HEK293 (cell line): ENCODE results near the gene ISOC2.

Experiments used
- ZNF19 ChIP-seq: fragments of 450-650 bp; formaldehyde crosslinking; IDR thresholded peaks from 2 replicates; pipeline ENCODE4; 2016; ENCODE audit warnings: missing biosample characterization, missing genetic modification characterization, low read depth
- ZNF362 ChIP-seq: fragments of 450-650 bp; formaldehyde crosslinking; IDR thresholded peaks from 2 replicates; pipeline ENCODE4 v1.5.1; 2016; ENCODE audit warnings: missing biosample characterization, missing genetic modification characterization
- ZNF426 ChIP-seq: fragments of 450-650 bp; formaldehyde crosslinking; IDR thresholded peaks from 2 replicates; pipeline ENCODE4 v1.5.1; 2017; ENCODE audit warnings: missing biosample characterization, missing genetic modification characterization, mild to moderate bottlenecking, inconsistent platforms, moderate library complexity
- ZNF677 ChIP-seq: fragments of 450-650 bp; IDR thresholded peaks from 2 replicates; pipeline ENCODE4 v1.5.0; 2018; ENCODE audit warnings: missing biosample characterization, mild to moderate bottlenecking, missing genetic modification characterization, moderate library complexity

DNA sequence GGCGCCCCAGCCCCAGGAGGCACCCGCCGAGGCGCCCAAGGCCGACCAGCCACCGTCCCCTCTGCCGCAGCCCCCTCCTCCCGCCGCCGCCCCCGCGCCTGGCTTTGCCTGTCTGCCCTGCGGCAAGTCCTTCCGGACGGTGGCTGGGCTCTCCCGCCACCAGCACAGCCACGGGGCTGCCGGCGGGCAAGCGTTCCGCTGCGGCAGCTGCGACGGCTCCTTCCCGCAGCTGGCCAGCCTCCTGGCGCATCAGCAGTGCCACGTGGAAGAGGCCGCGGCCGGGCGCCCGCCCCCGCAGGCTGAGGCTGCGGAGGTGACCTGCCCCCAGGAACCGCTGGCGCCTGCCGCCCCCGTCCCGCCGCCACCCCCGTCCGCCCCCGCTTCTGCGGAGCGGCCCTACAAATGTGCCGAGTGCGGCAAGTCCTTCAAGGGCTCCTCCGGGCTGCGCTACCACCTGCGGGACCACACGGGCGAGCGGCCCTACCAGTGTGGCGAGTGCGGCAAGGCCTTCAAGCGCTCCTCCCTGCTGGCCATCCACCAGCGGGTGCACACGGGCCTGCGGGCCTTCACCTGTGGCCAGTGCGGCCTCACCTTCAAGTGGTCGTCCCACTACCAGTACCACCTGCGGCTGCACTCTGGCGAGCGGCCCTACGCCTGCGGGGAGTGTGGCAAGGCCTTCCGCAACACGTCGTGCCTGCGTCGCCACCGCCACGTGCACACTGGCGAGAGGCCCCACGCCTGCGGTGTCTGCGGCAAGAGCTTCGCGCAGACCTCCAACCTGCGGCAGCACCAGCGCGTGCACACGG is 20.9 kb upstream of the ISOC2 start:
- TF ChIP-seq ZNF362: no peak
- no peak for TF ChIP-seq ZNF19
- TF ChIP-seq ZNF426 (tag by site-specific recombination): no peak
- TF ChIP-seq ZNF677 (tag by site-specific recombination): no peak
